Activated CD8-positive, alpha-beta T cell treated with anti-CD3 and anti-CD28 coated beads, Interleukin-2, amount 10 ng/mL, durations not matched to agents 7 days and 5 days (primary cell): ENCODE results near the gene KRTAP1-1. TPM values are rescaled to one million over a fixed set of nuclear protein-coding genes. Genes with fewer than 3 reads are reported as not detected.

ENCODE experiments used
- total RNA-seq, 2 experiments: library from RNA; stranded (reverse); gene quantifications; one replicate each; pipeline ENCODE4 v1.2.3, GENCODE V29; 2021

Gene KRTAP1-1
- total RNA-seq, 2 experiments from 2014 or later = not detected

Other genes with a start within 250 kb of the KRTAP1-1 start
- not detected for gene KRT28, start 241.5 kb downstream of the KRTAP1-1 start, total RNA-seq
- gene KRT10, start 218.8 kb downstream of the KRTAP1-1 start, total RNA-seq = 10 to 100 TPM; 26.9 to 28.2 TPM
- not detected for gene KRT12, start 174.2 kb downstream of the KRTAP1-1 start, total RNA-seq
- gene KRT20, start 156.2 kb downstream of the KRTAP1-1 start, total RNA-seq = not detected
- not detected for gene KRT23, start 103.8 kb downstream of the KRTAP1-1 start, total RNA-seq
- gene KRT39, start 74.5 kb downstream of the KRTAP1-1 start, total RNA-seq = not detected
- not detected for gene KRT40, start 57.1 kb downstream of the KRTAP1-1 start, total RNA-seq
- not detected for gene KRTAP3-3, start 47.3 kb downstream of the KRTAP1-1 start, total RNA-seq
- gene KRTAP3-2, start 41.5 kb downstream of the KRTAP1-1 start, total RNA-seq = not detected
- not detected for gene KRTAP3-1, start 32.3 kb downstream of the KRTAP1-1 start, total RNA-seq
- gene KRTAP1-5, start 14.2 kb downstream of the KRTAP1-1 start, total RNA-seq = not detected
- not detected for gene KRTAP1-4, start 11.3 kb downstream of the KRTAP1-1 start, total RNA-seq
- gene KRTAP1-3, start 6.6 kb downstream of the KRTAP1-1 start, total RNA-seq = not detected
- not detected for gene KRTAP2-1, start 5.9 kb upstream of the KRTAP1-1 start, total RNA-seq
- gene KRTAP2-2, start 13.8 kb upstream of the KRTAP1-1 start, total RNA-seq = not detected
- gene KRTAP2-3, start 18.7 kb upstream of the KRTAP1-1 start, total RNA-seq = not detected
- gene KRTAP2-4, start 24.4 kb upstream of the KRTAP1-1 start, total RNA-seq = not detected
- not detected for gene KRTAP4-7, start 42.7 kb upstream of the KRTAP1-1 start, total RNA-seq
- not detected for gene KRTAP4-8, start 56.7 kb upstream of the KRTAP1-1 start, total RNA-seq
- gene KRTAP4-16, start 60.8 kb upstream of the KRTAP1-1 start, total RNA-seq = not detected
- gene KRTAP4-9, start 63.9 kb upstream of the KRTAP1-1 start, total RNA-seq = not detected
- not detected for gene KRTAP4-11, start 76.9 kb upstream of the KRTAP1-1 start, total RNA-seq
- not detected for gene KRTAP4-12, start 82.7 kb upstream of the KRTAP1-1 start, total RNA-seq
- not detected for gene KRTAP4-6, start 99.1 kb upstream of the KRTAP1-1 start, total RNA-seq
- not detected for gene KRTAP4-5, start 108.4 kb upstream of the KRTAP1-1 start, total RNA-seq
- gene KRTAP4-4, start 119.3 kb upstream of the KRTAP1-1 start, total RNA-seq = not detected
- not detected for gene KRTAP4-3, start 126.8 kb upstream of the KRTAP1-1 start, total RNA-seq
- not detected for gene KRTAP4-2, start 136.8 kb upstream of the KRTAP1-1 start, total RNA-seq
- not detected for gene KRTAP4-1, start 143.5 kb upstream of the KRTAP1-1 start, total RNA-seq
- gene KRTAP9-1, start 148.4 kb upstream of the KRTAP1-1 start, total RNA-seq = not detected
- gene KRTAP9-2, start 185.2 kb upstream of the KRTAP1-1 start, total RNA-seq = not detected
- gene KRTAP9-3, start 191.0 kb upstream of the KRTAP1-1 start, total RNA-seq = not detected
- not detected for gene KRTAP9-8, start 196.5 kb upstream of the KRTAP1-1 start, total RNA-seq
- gene KRTAP9-4, start 208.2 kb upstream of the KRTAP1-1 start, total RNA-seq = not detected
- gene KRTAP9-9, start 213.9 kb upstream of the KRTAP1-1 start, total RNA-seq = not detected
- not detected for gene KRTAP9-6, start 223.9 kb upstream of the KRTAP1-1 start, total RNA-seq
- not detected for gene KRTAP9-7, start 234.2 kb upstream of the KRTAP1-1 start, total RNA-seq